GM23338 (cell line): ENCODE data around the gene NRG3. TPM values are rescaled to one million over a fixed set of nuclear protein-coding genes. Genes with fewer than 3 reads are reported as not detected.

Experiments used
- ATAC-seq: fragments of 200-7000 bp; cut with Tn5 transposase; 3 replicates; pipeline ENCODE4 v1.9.1; 2020
- DNase-seq: peaks from one replicate; pipeline ENCODE4 v3.0.0-alpha.2; 2015; ENCODE audit warnings: low spot score
- H2AFZ ChIP-seq: fragments of 200-600 bp; sonication (generic); 2 replicates; pipeline ENCODE4 v1.8.0; 2016; ENCODE audit warnings: antibody characterized with exemption, mild to moderate bottlenecking, moderate library complexity
- H3F3A ChIP-seq: fragments of 200-600 bp; sonication (generic); replicated peaks from 2 replicates; pipeline ENCODE4 v1.8.0; 2017; ENCODE audit warnings: antibody characterized with exemption, mixed run types, low read depth
- H3K27ac ChIP-seq: fragments of 200-600 bp; sonication (generic); 2 replicates; pipeline ENCODE4 v1.6.1; 2016; ENCODE audit warnings: low read depth
- H3K27me3 ChIP-seq: fragments of 200-600 bp; sonication (generic); 2 replicates; pipeline ENCODE4 v1.8.0; 2016; ENCODE audit warnings: mild to moderate bottlenecking, mixed run types, moderate library complexity; ENCODE audit not compliant: insufficient read depth
- H3K36me3 ChIP-seq: fragments of 200-600 bp; sonication (generic); 2 replicates; pipeline ENCODE4 v1.8.0; 2016; ENCODE audit warnings: mild to moderate bottlenecking; ENCODE audit not compliant: insufficient read depth
- H3K4me1 ChIP-seq: fragments of 200-600 bp; sonication (generic); 2 replicates; pipeline ENCODE4 v1.8.0; 2016; ENCODE audit warnings: mild to moderate bottlenecking, moderate library complexity; ENCODE audit not compliant: insufficient read depth
- H3K4me2 ChIP-seq: fragments of 200-600 bp; sonication (generic); 2 replicates; pipeline ENCODE4 v1.7.1; 2017; ENCODE audit warnings: mixed run types
- H3K4me3 ChIP-seq: fragments of 200-600 bp; sonication (generic); 2 replicates; pipeline ENCODE4 v1.6.1; 2016; ENCODE audit warnings: mixed run types
- H3K79me2 ChIP-seq: fragments of 200-600 bp; sonication (generic); replicated peaks from 2 replicates; pipeline ENCODE4 v1.8.0; 2017; ENCODE audit warnings: mild to moderate bottlenecking; ENCODE audit not compliant: insufficient read depth
- H3K9me2 ChIP-seq: fragments of 200-600 bp; sonication (generic); 2 replicates; pipeline ENCODE4 v1.8.0; 2017; ENCODE audit not compliant: insufficient read depth
- H4K20me1 ChIP-seq: fragments of 200-600 bp; sonication (generic); replicated peaks from 2 replicates; pipeline ENCODE4 v1.8.0; 2017; ENCODE audit warnings: mild to moderate bottlenecking; ENCODE audit not compliant: insufficient read depth
- H3K27ac Mint-ChIP-seq: 2 replicates; pipeline ENCODE4 v1.8.0; 2020; ENCODE audit warnings: inconsistent platforms, mild to moderate bottlenecking, moderate library complexity, mixed read lengths
- H3K27me3 Mint-ChIP-seq: 3 replicates; pipeline ENCODE4 v1.8.0; 2022; ENCODE audit warnings: low read depth, mild to moderate bottlenecking, moderate library complexity, mixed read lengths, inconsistent platforms; ENCODE audit not compliant: insufficient read depth, poor library complexity
- H3K36me3 Mint-ChIP-seq: 3 replicates; pipeline ENCODE4 v1.8.0; 2021; ENCODE audit warnings: low read depth, mild to moderate bottlenecking, inconsistent platforms, moderate library complexity, mixed read lengths
- H3K4me1 Mint-ChIP-seq: 3 replicates; pipeline ENCODE4 v1.8.0; 2020; ENCODE audit warnings: mild to moderate bottlenecking, inconsistent platforms, mixed read lengths
- H3K4me3 Mint-ChIP-seq: 3 replicates; pipeline ENCODE4 v1.8.0; 2021; ENCODE audit warnings: moderate library complexity, mild to moderate bottlenecking, inconsistent platforms, mixed read lengths
- H3K9me3 Mint-ChIP-seq: 3 replicates; pipeline ENCODE4 v1.8.0; 2020; ENCODE audit warnings: moderate library complexity, mild to moderate bottlenecking, inconsistent platforms, mixed read lengths
- CREB1 ChIP-seq: fragments of 250-450 bp; sonication (Bioruptor Pico); IDR thresholded peaks from 2 replicates; pipeline ENCODE4 v1.5.0; 2020; ENCODE audit warnings: low read depth, mild to moderate bottlenecking, moderate library complexity
- EZH2phosphoT487 ChIP-seq: fragments of 200-600 bp; sonication (generic); IDR thresholded peaks from one replicate; pipeline ENCODE4 v1.8.1; 2018; ENCODE audit warnings: antibody characterized with exemption; ENCODE audit not compliant: unreplicated experiment
- JUNB ChIP-seq: IDR thresholded peaks from one replicate; pipeline ENCODE4 v1.6.1; 2016; ENCODE audit warnings: antibody characterized with exemption; ENCODE audit not compliant: unreplicated experiment
- NANOG ChIP-seq: IDR thresholded peaks from 2 replicates; pipeline ENCODE4 v1.6.1; 2016; ENCODE audit warnings: antibody characterized with exemption, borderline replicate concordance
- POLR2AphosphoS5 ChIP-seq: IDR thresholded peaks from 2 replicates; pipeline ENCODE4 v1.6.1; 2016; ENCODE audit warnings: antibody characterized with exemption, low read depth
- STAT1 ChIP-seq: IDR thresholded peaks from one replicate; pipeline ENCODE4 v1.6.1; 2016; ENCODE audit warnings: antibody characterized with exemption; ENCODE audit not compliant: unreplicated experiment
- ZNF114 ChIP-seq: fragments of 250-450 bp; sonication (Bioruptor Pico); IDR thresholded peaks from 2 replicates; pipeline ENCODE4 v1.5.0; 2020; ENCODE audit warnings: mild to moderate bottlenecking, moderate library complexity
- ZNF331 ChIP-seq: fragments of 250-450 bp; sonication (Bioruptor Pico); IDR thresholded peaks from 2 replicates; pipeline ENCODE4 v1.5.0; 2020; ENCODE audit warnings: low read depth, mild to moderate bottlenecking, moderate library complexity
- ZNF462 ChIP-seq: fragments of 250-450 bp; sonication (Bioruptor Pico); IDR thresholded peaks from 2 replicates; pipeline ENCODE4 v1.5.0; 2020; ENCODE audit warnings: mild to moderate bottlenecking, moderate library complexity
- long read RNA-seq: library from polyadenylated mRNA; unstranded; transcript quantifications from one replicate; pipeline ENCODE4 v2.0.0, GENCODE V29; 2020; ENCODE audit not compliant: unreplicated experiment
- polyA plus RNA-seq: library from polyadenylated mRNA; unstranded; fragments of >200 nt; fragmentation: Nextera tagmentation; extraction: Ambion mirVana; gene quantifications from 2 replicates; pipeline ENCODE4 v1.2.1, GENCODE V29; 2016
- total RNA-seq: library from RNA; depleted of rRNA; stranded (reverse); fragments of >200 nt; shearing (Covaris generic); gene quantifications from 2 replicates; pipeline ENCODE4 v1.2.3, GENCODE V29; 2014; rRNA removed

Gene NRG3
- total RNA-seq (3.1 and 3.9 TPM in 2 replicates), polyA plus RNA-seq (1.9 TPM in 2 replicates)
- long read RNA-seq: 0 reads

GRCh38 chr10:81874875-81875466, at the start of gene NRG3:
Gene NRG3, plus strand, starts transcription at chr10:81875194.
- ATAC-seq (no peak; the same call in 2 of the 3 replicates), DNase-seq (peak; percentile 53)
- Mint-ChIP-seq H3K27ac (no peak within 1 kb of the TSS), H3K4me1 (peaks cover 43% of the 10 kb centered on the region), H3K36me3 (peaks cover 3% of the 10 kb centered on the region; the same call in 1 of the 3 replicates), H3K27me3 (peaks cover 23% of the 10 kb centered on the region), H3K4me3 (peak within 1 kb of the TSS; percentile 90), H3K9me3 (peaks cover 3% of the 10 kb centered on the region; the same call in 1 of the 3 replicates)
- Histone ChIP-seq H3K4me1 (peaks cover 34% of the 10 kb centered on the region), H3K79me2 (peaks cover 22% of the 10 kb centered on the region), H3F3A (0 out of 2 replicates have a peak, but pooled peaks cover 4% of the 10 kb centered on the region), H3K36me3 (no peaks in the 10 kb centered on the region), H3K27me3 (peaks cover 58% of the 10 kb centered on the region), H2AFZ (peak within 1 kb of the TSS; percentile 96), H3K9me2 (no peaks in the 10 kb centered on the region), H4K20me1 (no peaks in the 10 kb centered on the region), H3K4me3 (peak within 1 kb of the TSS; percentile 77), H3K4me2 (peak within 1 kb of the TSS; percentile 86), H3K27ac (no peak within 1 kb of the TSS)
- TF ChIP-seq POLR2AphosphoS5: no peak
- TF ChIP-seq ZNF331 (CRISPR knock-in tag): no peak
- TF ChIP-seq NANOG: no peak
- no peak for TF ChIP-seq ZNF114 (CRISPR knock-in tag)

GRCh38 chr10:81828251-81828650, 46.7 kb upstream of the NRG3 start:
- H3K79me2 ChIP-seq: no peaks in the 10 kb centered on the region
- no peaks in the 10 kb centered on the region for H3K27me3 ChIP-seq
- H3K27ac ChIP-seq: no peak overlapping the region
- no peak overlapping the region for H3K4me2 ChIP-seq
- no peak overlapping the region for H3K4me3 ChIP-seq
- Mint-ChIP-seq H3K36me3 (no peaks in the 10 kb centered on the region), H3K27ac (no peak overlapping the region), H3K4me1 (no peaks in the 10 kb centered on the region), H3K9me3 (no peaks in the 10 kb centered on the region; the same call in 2 of the 3 replicates), H3K4me3 (no peak overlapping the region), H3K27me3 (no peaks in the 10 kb centered on the region)
- ATAC-seq (no peak), DNase-seq (no peak)
- H3F3A ChIP-seq: no peaks in the 10 kb centered on the region
- no peak overlapping the region for H2AFZ ChIP-seq
- H4K20me1 ChIP-seq: no peaks in the 10 kb centered on the region
- no peaks in the 10 kb centered on the region for H3K36me3 ChIP-seq
- TF ChIP-seq ZNF114 (CRISPR knock-in tag) (no peak), ZNF331 (CRISPR knock-in tag) (no peak), CREB1 (CRISPR knock-in tag) (no peak)
- no peaks in the 10 kb centered on the region for H3K4me1 ChIP-seq
- H3K9me2 ChIP-seq: 0 out of 2 replicates have a peak, but pooled peaks cover 4% of the 10 kb centered on the region

- H3K9me2 ChIP-seq: no peaks in the 10 kb centered on the region
- H3K79me2 ChIP-seq: no peaks in the 10 kb centered on the region
- Mint-ChIP-seq H3K27me3 (no peaks in the 10 kb centered on the region), H3K36me3 (no peaks in the 10 kb centered on the region), H3K4me3 (no peak overlapping the region), H3K9me3 (no peaks in the 10 kb centered on the region; the same call in 2 of the 3 replicates), H3K4me1 (peaks cover 4% of the 10 kb centered on the region), H3K27ac (no peak overlapping the region)
- no peaks in the 10 kb centered on the region for H3K27me3 ChIP-seq
- H3F3A ChIP-seq: no peaks in the 10 kb centered on the region
- H2AFZ ChIP-seq: no peak overlapping the region
- H3K4me2 ChIP-seq: no peak overlapping the region
- H3K4me1 ChIP-seq: no peaks in the 10 kb centered on the region
- no peaks in the 10 kb centered on the region for H3K36me3 ChIP-seq
- H4K20me1 ChIP-seq: no peaks in the 10 kb centered on the region
- H3K4me3 ChIP-seq: no peak overlapping the region
- H3K27ac ChIP-seq: no peak overlapping the region
- DNase-seq (no peak), ATAC-seq (no peak)
- no peak for TF ChIP-seq EZH2phosphoT487
- TF ChIP-seq STAT1: no peak
- TF ChIP-seq JUNB: no peak
- TF ChIP-seq ZNF114 (CRISPR knock-in tag): no peak
- TF ChIP-seq POLR2AphosphoS5: no peak
- TF ChIP-seq ZNF462 (CRISPR knock-in tag): no peak
These were observed 43.9 kb upstream of the NRG3 start for GRCh38 chr10:81831060-81831459.
